Fibroblast of lung (primary cell): ENCODE measurements around the gene DCK. TPM values are rescaled to one million over a fixed set of nuclear protein-coding genes. Genes with fewer than 3 reads are reported as not detected.
"Not testable (repeated sequence)": the region's sequence is repeated elsewhere in the genome, so short reads cannot be mapped to it uniquely, and the experiment has no call there.

Experiments
- DNase-seq, 2 donors: peaks; one replicate each; pipeline versions ENCODE4 v3.0.0 to v3.0.0-alpha.2; 2010; ENCODE audit warnings: low read depth in 2 of 2
- H2AFZ ChIP-seq: 2 replicates; pipeline ENCODE4 v1.5.1; 2012; ENCODE audit warnings: low read length, control low read depth, inconsistent platforms
- H3K27ac ChIP-seq: 2 replicates; pipeline ENCODE4 v1.5.1; 2011; ENCODE audit warnings: low read length, control low read depth; ENCODE audit not compliant: insufficient read depth
- H3K27me3 ChIP-seq: 2 replicates; pipeline ENCODE4 v1.5.1; 2011; ENCODE audit warnings: mild to moderate bottlenecking, low read length; ENCODE audit not compliant: control insufficient read depth, insufficient read depth
- H3K36me3 ChIP-seq: 2 replicates; pipeline ENCODE4 v1.5.1; 2011; ENCODE audit warnings: low read length; ENCODE audit not compliant: control insufficient read depth, insufficient read depth
- H3K4me1 ChIP-seq: 2 replicates; pipeline ENCODE4 v1.5.1; 2011; ENCODE audit warnings: low read length; ENCODE audit not compliant: control insufficient read depth, insufficient read depth; ENCODE audit errors: extremely low read depth
- H3K4me2 ChIP-seq: 2 replicates; pipeline ENCODE4 v1.5.1; 2011; ENCODE audit warnings: low read length, control low read depth; ENCODE audit not compliant: insufficient read depth; ENCODE audit errors: extremely low read depth
- H3K4me3 ChIP-seq, 4 experiments: fragments of 200-600 bp in 1 of 4; sonication (generic) in 1 of 4; replicated peaks in 1 of 4; 2 replicates each; pipeline ENCODE4 v1.5.1; 2011 to 2016; ENCODE audit warnings: low read length in 4 of 4, low read depth in 3 of 4, mild to moderate bottlenecking in 3 of 4, control low read depth in 2 of 4, inconsistent platforms in 1 of 4, mixed read lengths in 1 of 4; ENCODE audit not compliant: insufficient read depth in 1 of 4; ENCODE audit errors: control extremely low read depth in 1 of 4
- H3K79me2 ChIP-seq: 2 replicates; pipeline ENCODE4 v1.5.1; 2012; ENCODE audit warnings: mild to moderate bottlenecking, low read length, inconsistent platforms; ENCODE audit not compliant: control insufficient read depth, insufficient read depth
- H3K9ac ChIP-seq: 2 replicates; pipeline ENCODE4 v1.5.1; 2011; ENCODE audit warnings: mild to moderate bottlenecking, low read length, control low read depth; ENCODE audit not compliant: insufficient read depth
- H3K9me3 ChIP-seq: 2 replicates; pipeline ENCODE4 v1.5.1; 2012; ENCODE audit warnings: low read depth, low read length; ENCODE audit not compliant: control insufficient read depth, insufficient read depth
- H4K20me1 ChIP-seq: 2 replicates; pipeline ENCODE4 v1.5.1; 2011; ENCODE audit warnings: low read length; ENCODE audit not compliant: control insufficient read depth, insufficient read depth; ENCODE audit errors: extremely low read depth
- CTCF ChIP-seq, 2 donors: IDR thresholded peaks in 1 of 2; conservative IDR thresholded peaks in 1 of 2; 1 replicate in 1 of 2; 2 replicates in 1 of 2; pipeline ENCODE4 v1.5.1; 2011 to 2012; ENCODE audit warnings: low read length in 2 of 2, control low read depth in 1 of 2, inconsistent platforms in 1 of 2, low read depth in 1 of 2, mild to moderate bottlenecking in 1 of 2
- EZH2 ChIP-seq: IDR thresholded peaks from 2 replicates; pipeline ENCODE4 v1.5.1; 2012; ENCODE audit warnings: low read length, control low read depth, mild to moderate bottlenecking; ENCODE audit errors: missing control alignments
- polyA plus RNA-seq, 2 donors: library from polyadenylated mRNA; depleted of rRNA in 1 of 2; stranded (reverse) in 1 of 2; unstranded in 1 of 2; fragments of >200 nt; gene quantifications; 2 replicates each; pipeline ENCODE4 v1.2.1, GENCODE V29; 2011 to 2012; ENCODE audit warnings: missing spikeins in 1 of 2
- total RNA-seq: library from RNA; depleted of rRNA; stranded (reverse); fragments of >200 nt; gene quantifications from 2 replicates; pipeline ENCODE4 v1.2.1, GENCODE V29; 2014

DCK gene
- total and polyA plus RNA-seq, 2 donors (not counting 1 experiment from before 2014, with no cell fraction given): 12.2 to 18.4 TPM

GRCh38 chr4:71004281-71004851, 10.9 kb downstream of the DCK start:
- Histone ChIP-seq H2AFZ (no peak overlapping the region), H3K9ac (no peak overlapping the region), H3K27ac (no peak overlapping the region), H4K20me1 (no peaks in the 10 kb centered on the region), H3K4me2 (no peak overlapping the region), H3K79me2 (peaks cover 21% of the 10 kb centered on the region), H3K4me1 (peaks cover 4% of the 10 kb centered on the region), H3K9me3 (no peaks in the 10 kb centered on the region), H3K27me3 (no peaks in the 10 kb centered on the region), H3K4me3 (no peak overlapping the region), H3K36me3 (no peaks in the 10 kb centered on the region)
- TF ChIP-seq EZH2 (no peak), CTCF (conservative IDR thresholded peaks at IDR 0.05 in 1 of 2, IDR thresholded peaks at IDR 0.05 in 1 of 2; ENCODE audit: low read depth in 1 of 2, low read length in 2 of 2) (no peak)
- DNase-seq: no peak

- H3K9ac ChIP-seq, H3K9me3 ChIP-seq, H3K4me1 ChIP-seq, H3K27me3 ChIP-seq, H3K4me3 ChIP-seq, DNase-seq, H2AFZ ChIP-seq, H3K36me3 ChIP-seq, H4K20me1 ChIP-seq, H3K27ac ChIP-seq, H3K4me2 ChIP-seq: not testable (repeated sequence)
- H3K79me2 ChIP-seq: peaks cover 19% of the 10 kb centered on the region
These were observed 11.6 kb downstream of the DCK start for GRCh38 chr4:71005025-71005424.

GRCh38 chr4:71006203-71006907, 12.9 kb downstream of the DCK start:
- no peak overlapping the region for H3K4me2 ChIP-seq
- TF ChIP-seq EZH2 (no peak), CTCF (conservative IDR thresholded peaks at IDR 0.05 in 1 of 2, IDR thresholded peaks at IDR 0.05 in 1 of 2; ENCODE audit: low read depth in 1 of 2, low read length in 2 of 2) (no peak)
- H3K27me3 ChIP-seq: no peaks in the 10 kb centered on the region
- H4K20me1 ChIP-seq: no peaks in the 10 kb centered on the region
- H2AFZ ChIP-seq: no peak overlapping the region
- no peak overlapping the region for H3K9ac ChIP-seq
- peaks cover 17% of the 10 kb centered on the region for H3K79me2 ChIP-seq
- H3K36me3 ChIP-seq: no peaks in the 10 kb centered on the region
- H3K9me3 ChIP-seq: no peaks in the 10 kb centered on the region
- no peak for DNase-seq
- no peak overlapping the region for H3K4me3 ChIP-seq
- H3K4me1 ChIP-seq: peaks cover 7% of the 10 kb centered on the region
- no peak overlapping the region for H3K27ac ChIP-seq
